Glomerular visceral epithelial cell (primary cell): ENCODE data around the gene CENPO.

Source experiments
- DNase-seq: peaks from one replicate; pipeline ENCODE4 v3.0.0-alpha.2; 2016; ENCODE audit errors: extremely low spot score

The CENPO gene

DNA sequence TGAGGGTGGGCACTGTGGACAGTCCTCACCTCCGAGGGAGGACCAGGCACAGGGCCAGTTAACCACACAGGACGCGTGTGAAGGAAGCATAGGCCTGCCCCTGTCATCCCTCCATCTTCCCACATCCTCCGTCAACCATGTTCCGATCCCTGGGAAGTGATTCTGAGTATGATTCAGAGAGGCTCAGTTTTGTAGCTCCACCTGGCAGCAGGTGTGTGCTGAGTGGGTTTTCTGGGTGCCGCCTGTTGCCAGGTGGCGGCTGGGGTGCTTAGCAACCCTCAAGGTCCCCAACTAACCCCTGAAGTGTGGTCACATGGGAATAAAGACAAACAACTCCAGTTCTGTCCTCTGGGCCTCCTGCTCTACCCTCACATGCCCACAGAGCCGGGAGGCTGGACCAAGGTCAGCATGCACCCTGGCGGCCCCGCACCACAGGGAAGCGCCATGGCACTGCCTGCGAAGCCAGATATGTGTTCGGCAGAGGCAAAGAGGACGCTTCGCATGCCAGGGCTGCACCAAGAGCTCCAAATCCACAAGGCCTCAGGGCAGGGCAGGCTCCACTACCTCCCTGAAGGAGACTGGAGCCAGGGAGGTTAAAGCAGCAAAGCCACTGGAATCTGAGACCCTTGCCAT lies 66.9 kb downstream of the CENPO start:
- no peak for DNase-seq

DNA sequence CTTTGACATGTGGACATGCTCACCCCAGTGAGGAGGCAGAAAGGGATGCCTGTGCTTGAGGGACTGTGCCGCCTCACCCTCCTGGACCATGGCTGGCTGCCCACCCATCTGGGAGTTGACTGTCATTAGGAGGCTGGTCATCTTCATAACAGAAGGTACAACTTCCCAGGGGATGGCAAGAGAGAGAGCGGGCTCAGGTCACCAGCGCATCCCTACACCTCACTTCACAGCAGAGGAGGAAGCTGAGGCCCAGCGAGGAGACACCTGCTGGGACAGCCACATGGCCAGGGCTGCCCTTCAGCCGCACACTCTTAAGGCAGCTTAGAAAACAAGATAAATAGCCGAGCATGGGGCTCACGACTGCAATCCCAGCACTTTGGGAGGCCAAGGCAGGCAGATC lies 67.4 kb downstream of the CENPO start:
- no peak for DNase-seq

DNA sequence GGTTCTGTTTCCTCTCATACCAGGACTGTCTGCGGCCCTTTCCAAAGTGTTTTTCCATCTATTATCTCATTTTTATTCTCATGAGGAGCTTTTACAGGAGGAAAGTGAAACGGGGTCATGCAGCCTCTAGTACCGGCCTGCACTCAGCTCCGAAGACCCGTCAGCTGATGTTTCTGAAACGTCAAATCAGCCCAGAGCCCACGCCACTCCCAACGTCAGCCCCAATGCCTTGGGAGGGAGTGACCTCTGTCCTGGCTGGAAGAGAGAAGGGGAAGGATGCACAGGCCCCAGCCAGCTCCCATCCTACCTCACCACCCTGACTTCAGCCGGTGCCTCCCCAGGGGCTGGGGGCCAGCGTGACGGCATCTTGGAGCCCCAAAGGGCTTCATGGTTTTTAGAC lies 68.3 kb downstream of the CENPO start:
- no peak for DNase-seq

- no peak for DNase-seq
Measured at GRCh38 chr2:24863641-24864040, 70.4 kb downstream of the CENPO start.

DNA sequence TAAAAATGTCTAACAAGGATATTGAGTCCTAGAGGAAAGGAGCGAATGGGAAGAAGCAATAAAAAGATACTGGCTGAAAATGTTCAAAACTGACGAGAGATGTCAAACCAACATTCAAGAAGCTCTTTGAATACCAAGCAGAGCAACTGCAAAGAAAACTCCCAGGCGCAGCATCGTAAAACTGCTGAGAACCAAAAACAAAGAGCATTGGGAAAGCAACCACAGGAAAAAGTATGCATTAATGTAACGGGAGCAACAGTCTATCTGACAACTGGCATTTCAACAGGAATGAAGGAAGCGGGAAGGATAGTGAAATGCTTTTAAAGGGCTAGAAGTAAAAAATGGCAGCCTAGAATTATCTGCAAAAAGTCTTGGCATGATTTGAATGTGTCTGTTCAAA lies 73.7 kb downstream of the CENPO start:
- no peak for DNase-seq

DNA sequence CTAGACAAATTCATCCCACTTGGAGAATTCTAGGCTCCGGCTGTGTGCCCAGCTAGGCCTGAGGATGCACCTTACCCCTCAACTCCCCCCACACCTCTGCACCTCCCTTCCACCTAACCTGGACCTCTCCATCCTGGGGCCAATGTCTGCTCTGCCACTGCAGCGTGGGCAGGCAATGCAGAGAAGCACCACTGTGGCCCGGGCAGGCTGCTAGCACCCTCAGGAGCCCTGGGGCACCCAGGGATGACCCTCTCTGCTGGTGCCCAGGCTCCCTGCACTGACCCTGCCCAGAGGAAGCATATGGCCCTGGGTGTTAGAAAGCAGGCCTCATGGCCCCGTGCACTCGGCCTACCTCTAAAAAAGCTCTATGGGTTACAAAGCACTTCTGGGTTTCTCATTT lies 77.2 kb downstream of the CENPO start:
- DNase-seq: no peak

- DNase-seq: no peak
Measured at GRCh38 chr2:24870891-24871705, 77.9 kb downstream of the CENPO start.

- DNase-seq: no peak
Measured at GRCh38 chr2:24871852-24872333, 78.7 kb downstream of the CENPO start.
